GM19397 (cell line): ENCODE measurements around the gene TWSG1.
"Not testable (repeated sequence)": the region's sequence is repeated elsewhere in the genome, so short reads cannot be mapped to it uniquely, and the experiment has no call there.

Source experiments
- ATAC-seq: cut with Tn5 transposase; IDR thresholded peaks from one replicate; pipeline ENCODE4 v1.9.1; 2021; ENCODE audit warnings: mild to moderate bottlenecking, moderate library complexity; ENCODE audit not compliant: unreplicated experiment

Gene TWSG1

GRCh38 chr18:9421901-9422327 is 87.3 kb downstream of the TWSG1 start:
- ATAC-seq = no peak

GRCh38 chr18:9422816-9423519 is 88.4 kb downstream of the TWSG1 start:
- no peak for ATAC-seq

GRCh38 chr18:9423648-9424047 is 89.1 kb downstream of the TWSG1 start:
- ATAC-seq = not testable (repeated sequence)

- ATAC-seq = not testable (repeated sequence)
Observed at GRCh38 chr18:9424235-9424634, 89.7 kb downstream of the TWSG1 start.

- no peak for ATAC-seq
Observed at GRCh38 chr18:9426753-9427152, 92.2 kb downstream of the TWSG1 start.

GRCh38 chr18:9428301-9428706 is 93.7 kb downstream of the TWSG1 start:
- no peak for ATAC-seq

GRCh38 chr18:9428862-9429661 is 94.5 kb downstream of the TWSG1 start:
- ATAC-seq = no peak

GRCh38 chr18:9429662-9429993 is 95.1 kb downstream of the TWSG1 start:
- no peak for ATAC-seq

GRCh38 chr18:9430315-9430714 is 95.7 kb downstream of the TWSG1 start:
- ATAC-seq = not testable (repeated sequence)

GRCh38 chr18:9431296-9431695 is 96.7 kb downstream of the TWSG1 start:
- ATAC-seq = no peak

- not testable (repeated sequence) for ATAC-seq
Observed at GRCh38 chr18:9433122-9433521, 98.5 kb downstream of the TWSG1 start.

- no peak for ATAC-seq
Observed at GRCh38 chr18:9433671-9434121, 99.1 kb downstream of the TWSG1 start.

GRCh38 chr18:9434122-9434701 is 99.6 kb downstream of the TWSG1 start:
- no peak for ATAC-seq

- ATAC-seq = no peak
Observed at GRCh38 chr18:9435041-9435440, 100.5 kb downstream of the TWSG1 start.

- no peak for ATAC-seq
Observed at GRCh38 chr18:9436206-9436929, 101.8 kb downstream of the TWSG1 start.

GRCh38 chr18:9437021-9437437 is 102.5 kb downstream of the TWSG1 start:
- no peak for ATAC-seq

GRCh38 chr18:9437672-9438071 is 103.1 kb downstream of the TWSG1 start:
- ATAC-seq = no peak

- ATAC-seq = no peak
Observed at GRCh38 chr18:9441061-9441460, 106.5 kb downstream of the TWSG1 start.

GRCh38 chr18:9444549-9444948 is 110.0 kb downstream of the TWSG1 start:
- no peak for ATAC-seq

- no peak for ATAC-seq
Observed at GRCh38 chr18:9446839-9447238, 112.3 kb downstream of the TWSG1 start.

- ATAC-seq = no peak
Observed at GRCh38 chr18:9447334-9447733, 112.8 kb downstream of the TWSG1 start.
